Measurements from ENCODE around the gene TRABD2B.
A peak's percentile ranks its signal among the peaks of the same experiment; 100 is the strongest.

TRABD2B gene

GRCh38 chr1:47824716-47825115 lies 172.5 kb downstream of the TRABD2B start:
- no peak for DNase-seq (ENCODE audit: low read depth)

GRCh38 chr1:47824297-47824696 lies 172.9 kb downstream of the TRABD2B start:
- no peak for DNase-seq (ENCODE audit: low read depth)

GRCh38 chr1:47823040-47823808 lies 174.0 kb downstream of the TRABD2B start:
- DNase-seq (ENCODE audit: low read depth), result no peak

GRCh38 chr1:47821760-47822159 lies 175.4 kb downstream of the TRABD2B start:
- DNase-seq (ENCODE audit: low read depth), result no peak

GRCh38 chr1:47819574-47819888 lies 177.7 kb downstream of the TRABD2B start:
- DNase-seq (ENCODE audit: low read depth), result no peak

- DNase-seq (ENCODE audit: low read depth), result peak; percentile 39
Observed at GRCh38 chr1:47818682-47819573, 178.3 kb downstream of the TRABD2B start.

GRCh38 chr1:47817861-47818260 lies 179.3 kb downstream of the TRABD2B start:
- no peak for DNase-seq (ENCODE audit: low read depth)

- DNase-seq (ENCODE audit: low read depth), result no peak
Observed at GRCh38 chr1:47816325-47817071, 180.7 kb downstream of the TRABD2B start.

GRCh38 chr1:47814612-47815395 lies 182.4 kb downstream of the TRABD2B start:
- no peak for DNase-seq (ENCODE audit: low read depth)

GRCh38 chr1:47813970-47814369 lies 183.2 kb downstream of the TRABD2B start:
- no peak for DNase-seq (ENCODE audit: low read depth)

- no peak for DNase-seq (ENCODE audit: low read depth)
Observed at GRCh38 chr1:47812904-47813514, 184.2 kb downstream of the TRABD2B start.

GRCh38 chr1:47810964-47811682 lies 186.1 kb downstream of the TRABD2B start:
- DNase-seq (ENCODE audit: low read depth), result no peak

GRCh38 chr1:47809301-47810084 lies 187.7 kb downstream of the TRABD2B start:
- DNase-seq (ENCODE audit: low read depth), result peak; percentile 6

GRCh38 chr1:47808612-47809011 lies 188.6 kb downstream of the TRABD2B start:
- no peak for DNase-seq (ENCODE audit: low read depth)

- DNase-seq (ENCODE audit: low read depth), result no peak
Observed at GRCh38 chr1:47805921-47806361, 191.2 kb downstream of the TRABD2B start.

- no peak for DNase-seq (ENCODE audit: low read depth)
Observed at GRCh38 chr1:47805018-47805417, 192.2 kb downstream of the TRABD2B start.

GRCh38 chr1:47803815-47804501 lies 193.2 kb downstream of the TRABD2B start:
- no peak for DNase-seq (ENCODE audit: low read depth)

- DNase-seq (ENCODE audit: low read depth), result peak; percentile 5
Observed at GRCh38 chr1:47797575-47797974, 199.6 kb downstream of the TRABD2B start.

- DNase-seq (ENCODE audit: low read depth), result no peak
Observed at GRCh38 chr1:47796626-47797025, 200.6 kb downstream of the TRABD2B start.

All from amniotic epithelial cell (primary cell).